ENCODE measurements around the gene WDFY3.
A peak's percentile ranks its signal among the peaks of the same experiment; 100 is the strongest.

WDFY3 gene, protein sequence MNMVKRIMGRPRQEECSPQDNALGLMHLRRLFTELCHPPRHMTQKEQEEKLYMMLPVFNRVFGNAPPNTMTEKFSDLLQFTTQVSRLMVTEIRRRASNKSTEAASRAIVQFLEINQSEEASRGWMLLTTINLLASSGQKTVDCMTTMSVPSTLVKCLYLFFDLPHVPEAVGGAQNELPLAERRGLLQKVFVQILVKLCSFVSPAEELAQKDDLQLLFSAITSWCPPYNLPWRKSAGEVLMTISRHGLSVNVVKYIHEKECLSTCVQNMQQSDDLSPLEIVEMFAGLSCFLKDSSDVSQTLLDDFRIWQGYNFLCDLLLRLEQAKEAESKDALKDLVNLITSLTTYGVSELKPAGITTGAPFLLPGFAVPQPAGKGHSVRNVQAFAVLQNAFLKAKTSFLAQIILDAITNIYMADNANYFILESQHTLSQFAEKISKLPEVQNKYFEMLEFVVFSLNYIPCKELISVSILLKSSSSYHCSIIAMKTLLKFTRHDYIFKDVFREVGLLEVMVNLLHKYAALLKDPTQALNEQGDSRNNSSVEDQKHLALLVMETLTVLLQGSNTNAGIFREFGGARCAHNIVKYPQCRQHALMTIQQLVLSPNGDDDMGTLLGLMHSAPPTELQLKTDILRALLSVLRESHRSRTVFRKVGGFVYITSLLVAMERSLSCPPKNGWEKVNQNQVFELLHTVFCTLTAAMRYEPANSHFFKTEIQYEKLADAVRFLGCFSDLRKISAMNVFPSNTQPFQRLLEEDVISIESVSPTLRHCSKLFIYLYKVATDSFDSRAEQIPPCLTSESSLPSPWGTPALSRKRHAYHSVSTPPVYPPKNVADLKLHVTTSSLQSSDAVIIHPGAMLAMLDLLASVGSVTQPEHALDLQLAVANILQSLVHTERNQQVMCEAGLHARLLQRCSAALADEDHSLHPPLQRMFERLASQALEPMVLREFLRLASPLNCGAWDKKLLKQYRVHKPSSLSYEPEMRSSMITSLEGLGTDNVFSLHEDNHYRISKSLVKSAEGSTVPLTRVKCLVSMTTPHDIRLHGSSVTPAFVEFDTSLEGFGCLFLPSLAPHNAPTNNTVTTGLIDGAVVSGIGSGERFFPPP (N-terminal part only)

DNA sequence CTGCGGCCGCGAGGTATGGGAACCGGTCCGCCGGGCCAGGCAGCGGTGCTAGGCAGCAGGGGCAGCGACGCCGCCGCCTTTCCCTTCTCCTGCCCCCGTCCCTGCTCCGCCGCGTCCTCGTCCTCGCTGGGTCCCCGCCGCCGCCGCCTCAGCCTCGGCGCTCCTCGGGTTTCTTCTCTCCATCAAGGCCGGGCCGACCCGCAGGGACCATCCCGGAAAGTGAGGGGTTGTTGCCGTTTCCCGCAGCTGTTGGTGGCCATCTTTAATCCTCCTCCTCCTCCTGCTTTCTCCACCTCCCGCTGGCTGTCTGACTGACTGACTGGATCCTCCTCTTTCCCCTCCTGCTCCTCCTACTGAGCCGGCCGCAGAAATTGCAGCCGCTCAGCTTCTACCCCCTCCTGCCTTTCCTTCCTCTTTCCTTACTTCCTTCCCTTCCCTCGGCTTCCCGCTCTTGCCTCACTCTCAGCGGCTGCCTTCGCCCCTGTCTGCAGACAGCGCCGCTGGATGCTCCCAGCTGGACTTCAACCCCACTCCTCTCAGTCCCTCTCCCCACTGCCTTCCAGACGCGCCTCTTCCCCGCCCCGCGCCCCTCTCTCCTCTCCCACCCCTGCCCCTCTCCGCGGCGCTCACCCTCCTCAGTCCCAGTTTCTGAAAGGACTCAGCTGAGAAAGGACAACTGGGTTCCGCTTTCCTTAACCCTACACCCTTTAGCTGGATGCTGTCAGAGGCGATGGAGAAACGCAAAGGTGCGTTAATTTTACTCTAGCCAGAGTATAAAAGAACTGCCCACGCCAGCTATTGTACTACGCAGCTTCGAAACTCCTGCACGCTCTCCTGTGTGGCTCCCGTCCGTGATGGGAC, at the start of gene WDFY3:
Gene WDFY3, minus strand, starts transcription at position 309 of the 861 bp plus-strand sequence. CDS start 106,099 bp downstream, outside the sequence.
- peak; percentile 92 for DNase-seq (ENCODE audit: low spot score)

DNA sequence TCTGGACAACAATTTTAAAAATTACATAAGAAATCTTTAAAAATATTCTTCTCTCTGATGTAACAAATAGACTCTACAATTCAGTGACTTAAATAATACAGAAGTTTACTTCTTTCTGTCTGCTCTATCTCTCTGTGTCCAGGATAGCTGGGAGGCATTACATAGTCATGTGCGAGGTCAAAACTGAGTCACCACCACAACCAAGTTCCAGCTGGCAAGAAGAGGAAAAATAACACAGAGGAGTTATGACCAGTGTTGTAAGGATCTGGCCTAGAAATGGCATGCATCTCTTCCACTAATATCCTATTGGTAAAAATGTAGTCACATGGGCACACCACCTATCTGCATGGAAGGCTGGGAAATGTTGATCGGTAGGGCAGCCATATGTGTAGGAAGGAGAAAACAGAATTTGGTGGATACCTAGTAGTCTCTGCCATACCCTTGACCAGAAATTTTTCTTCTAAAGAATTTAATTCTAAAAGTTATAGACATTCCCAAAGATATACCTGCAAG, 39.4 kb upstream of the WDFY3 start:
- DNase-seq (ENCODE audit: low spot score) = peak; percentile 70

GRCh38 chr4:85000343-85000742, 33.9 kb upstream of the WDFY3 start:
- DNase-seq (ENCODE audit: low spot score) = no peak

GRCh38 chr4:84995386-84995785, 28.9 kb upstream of the WDFY3 start:
- no peak for DNase-seq (ENCODE audit: low spot score)

DNA sequence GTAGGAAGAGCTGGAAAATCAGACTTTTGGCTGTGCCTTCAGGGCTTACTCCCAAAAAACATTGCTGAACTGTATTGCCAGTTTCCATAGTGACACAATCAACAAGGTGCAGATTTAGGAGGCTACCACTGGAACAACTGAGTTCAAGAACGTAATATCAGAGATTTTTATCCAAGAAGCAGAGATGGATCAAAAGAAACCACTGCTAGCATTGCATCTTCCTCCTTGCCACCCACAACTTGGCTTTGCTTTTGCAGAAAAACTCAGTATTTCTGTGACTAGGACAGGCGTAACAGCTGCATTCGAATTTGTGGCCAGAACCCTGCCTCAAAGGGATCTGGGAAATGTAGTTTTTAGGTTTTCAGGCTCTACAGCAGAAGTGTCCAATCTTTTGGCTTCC, 27.8 kb upstream of the WDFY3 start:
- DNase-seq (ENCODE audit: low spot score) = no peak

DNA sequence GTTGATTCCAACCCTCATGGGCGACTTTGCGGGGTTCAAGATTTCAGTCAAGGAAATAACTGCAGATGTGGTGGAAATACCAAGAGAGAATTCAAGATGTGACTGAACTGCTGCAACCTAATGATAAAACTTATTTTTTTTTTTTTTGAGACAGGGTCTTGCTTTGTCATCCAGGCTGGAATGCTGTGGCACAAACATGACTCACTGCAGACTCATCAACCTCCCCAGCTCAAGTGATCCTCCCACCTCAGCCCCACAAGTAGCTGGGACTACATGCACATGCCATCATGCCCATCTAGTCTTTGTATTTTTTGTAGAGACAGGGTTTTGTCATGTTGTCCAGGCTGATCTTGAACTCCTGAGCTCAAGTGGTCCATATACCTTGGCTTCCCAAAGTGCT, 19.5 kb upstream of the WDFY3 start:
- no peak for DNase-seq (ENCODE audit: low spot score)

GRCh38 chr4:84977396-84977795, 10.9 kb upstream of the WDFY3 start:
- DNase-seq (ENCODE audit: low spot score) = no peak

DNA sequence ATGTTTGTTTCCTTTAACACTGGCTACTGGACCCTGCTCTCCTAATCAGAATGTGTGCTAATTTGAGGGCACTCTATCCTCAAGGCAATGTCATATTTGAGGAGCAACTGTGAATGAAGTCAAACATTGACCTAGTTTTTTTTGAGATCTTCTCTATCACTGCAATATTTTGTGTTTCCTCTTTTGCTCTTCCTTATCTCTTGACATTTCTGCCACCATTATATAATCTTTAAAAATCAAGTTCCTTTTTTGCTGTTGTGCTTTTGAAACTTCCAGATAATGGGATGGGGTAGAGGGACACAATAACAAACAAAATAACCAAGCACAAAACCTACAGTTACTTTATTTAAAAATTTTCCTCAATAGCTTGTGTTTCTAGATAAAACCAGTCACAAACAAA, 7.4 kb upstream of the WDFY3 start:
- DNase-seq (ENCODE audit: low spot score) = no peak

- DNase-seq (ENCODE audit: low spot score) = peak; percentile 32
Observed at GRCh38 chr4:84971319-84971932, 4.9 kb upstream of the WDFY3 start.

DNA sequence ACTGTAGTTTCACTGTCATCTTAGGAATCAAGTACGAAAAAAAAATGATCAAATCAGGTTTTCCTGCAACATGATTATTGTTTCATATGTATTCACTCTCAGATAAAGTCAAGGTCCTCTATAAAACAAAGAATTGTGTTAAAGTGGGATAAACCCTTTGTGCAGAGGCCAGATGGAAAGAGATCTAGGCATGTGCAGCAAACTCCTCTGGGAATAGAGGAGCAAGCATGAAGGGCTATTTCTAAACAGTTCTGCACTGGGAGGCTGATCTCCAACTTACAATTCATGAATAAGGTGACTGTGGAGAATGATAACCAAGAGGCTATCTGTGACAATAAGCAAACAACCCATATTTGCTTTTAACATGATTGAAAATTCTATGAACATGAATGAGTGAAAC, 2.4 kb upstream of the WDFY3 start:
- no peak for DNase-seq (ENCODE audit: low spot score)

DNA sequence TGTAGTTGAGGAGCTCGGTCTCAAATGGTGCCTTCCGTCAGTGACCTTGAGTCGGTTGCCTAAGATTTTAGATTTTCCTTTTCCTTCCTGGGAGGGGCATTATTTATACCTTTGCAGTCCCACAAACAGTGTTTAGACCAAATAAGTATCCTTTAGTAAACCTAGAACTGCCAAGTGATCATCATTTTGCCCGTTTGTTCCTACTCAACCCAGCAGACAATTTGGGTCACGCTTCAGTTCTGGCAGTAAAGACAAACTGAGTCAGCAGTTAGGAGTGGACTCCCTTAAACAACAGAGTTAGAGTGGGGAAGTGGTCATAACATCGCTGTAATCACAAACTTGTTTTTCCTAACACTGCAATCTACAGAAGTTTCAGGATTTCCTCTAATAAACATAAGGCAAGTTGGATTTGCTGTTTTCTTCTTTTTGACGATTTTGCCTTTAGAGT, 777 bp upstream of the WDFY3 start:
- DNase-seq (ENCODE audit: low spot score) = peak; percentile 17

DNA sequence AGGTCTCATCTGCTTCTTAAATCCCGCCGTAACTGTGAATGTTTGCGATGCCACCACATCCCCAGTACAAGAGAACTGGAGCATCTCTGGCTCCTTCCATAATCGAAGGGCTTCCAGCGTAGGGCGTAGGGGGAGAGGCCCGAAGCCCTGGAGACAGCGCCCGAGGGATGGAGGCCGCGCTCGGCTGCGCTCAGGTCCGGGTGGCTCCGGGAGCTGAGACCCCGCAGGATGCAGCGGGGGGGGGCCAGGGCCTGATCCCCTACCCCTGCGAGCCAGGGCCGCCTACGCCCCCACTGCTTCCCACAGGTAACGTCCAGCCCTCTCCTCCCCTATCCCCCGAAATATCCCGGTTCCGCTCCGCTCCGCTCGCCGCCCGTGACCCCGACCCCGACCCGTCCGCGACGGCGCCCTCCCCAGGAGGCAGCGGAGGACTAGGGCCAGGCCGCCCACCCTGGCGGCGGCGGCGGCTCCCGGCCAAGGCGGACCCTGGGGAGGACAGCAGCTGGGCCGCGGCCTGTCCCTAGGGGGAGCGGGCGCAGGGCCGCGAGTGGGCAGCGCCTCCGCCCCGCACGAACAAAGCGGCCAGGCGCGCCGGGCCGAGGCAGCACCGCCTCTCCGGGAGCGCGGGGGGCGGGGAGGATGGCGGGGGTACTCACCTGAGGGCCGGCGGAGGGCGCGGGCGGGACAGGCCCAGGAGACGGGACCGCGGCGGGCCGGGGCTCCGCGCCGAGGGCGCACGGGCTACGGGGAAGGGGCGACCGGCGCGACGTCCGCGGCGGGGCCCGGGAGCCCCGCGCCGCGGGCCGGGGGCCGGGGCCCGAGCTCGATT, 723 bp downstream of the WDFY3 start:
- peak; percentile 80 for DNase-seq (ENCODE audit: low spot score)

DNA sequence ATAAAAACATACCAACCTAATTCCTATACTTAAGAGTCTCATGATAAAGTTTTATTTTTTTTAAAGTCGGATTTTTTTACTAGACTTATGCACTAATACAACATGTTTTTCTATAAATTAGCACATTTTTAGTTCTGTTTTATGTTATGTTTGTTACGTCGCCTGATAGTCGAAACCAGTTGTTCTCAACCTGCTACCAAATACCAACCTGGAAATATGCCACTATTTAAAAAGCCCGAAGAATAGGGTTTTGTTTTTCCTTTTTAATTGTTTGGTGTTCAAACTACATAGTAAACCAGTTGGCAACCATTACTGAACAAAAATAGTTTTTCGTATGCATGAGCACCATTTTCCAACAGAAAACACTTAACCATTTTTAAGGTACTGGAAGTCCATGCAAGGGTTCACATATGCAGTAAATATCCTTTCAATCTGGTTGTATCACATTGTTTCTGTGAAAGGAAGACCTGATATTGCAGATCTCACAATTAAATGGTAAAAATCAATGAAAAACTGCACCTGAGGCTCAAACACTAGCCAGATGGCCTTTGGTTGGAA, 1.4 kb downstream of the WDFY3 start:
- DNase-seq (ENCODE audit: low spot score) = no peak

DNA sequence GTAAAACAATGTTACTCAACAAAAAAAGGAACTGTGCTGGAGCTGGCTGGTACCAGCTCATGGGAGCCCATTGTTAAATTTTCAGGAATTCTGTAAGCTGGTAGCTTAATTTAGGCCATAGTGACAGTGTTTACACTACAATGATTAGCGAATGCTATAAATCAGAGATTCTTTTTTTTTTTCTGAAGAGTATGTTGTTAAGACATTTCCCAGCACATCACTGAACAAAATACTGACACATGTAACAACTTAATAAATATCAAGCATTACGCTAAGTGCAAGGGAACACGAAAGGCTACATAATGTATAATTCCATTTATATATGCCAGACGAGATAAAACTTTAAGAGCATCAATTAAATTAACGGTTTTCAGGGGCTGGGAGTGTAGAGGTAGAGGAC, 4.4 kb downstream of the WDFY3 start:
- DNase-seq (ENCODE audit: low spot score) = no peak

DNA sequence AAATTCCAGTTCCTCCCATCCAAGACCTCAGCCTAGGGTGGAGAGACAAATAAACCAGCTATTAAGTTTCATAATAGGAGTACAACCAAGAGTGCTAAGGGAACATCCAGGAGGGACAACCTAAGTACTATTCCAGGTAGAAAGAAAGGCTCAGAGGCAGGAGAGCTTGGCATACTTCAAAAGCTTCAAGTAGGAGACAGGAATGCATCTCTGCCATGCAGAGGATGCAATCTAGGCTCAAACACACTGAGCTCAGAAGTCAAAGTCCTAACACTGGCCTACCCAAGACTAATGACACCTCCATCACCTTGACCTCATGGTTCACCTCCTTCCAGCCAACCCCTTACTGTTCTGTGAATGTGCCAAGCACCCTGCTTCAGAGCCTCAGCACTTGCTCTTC, 8.1 kb downstream of the WDFY3 start:
- no peak for DNase-seq (ENCODE audit: low spot score)

DNA sequence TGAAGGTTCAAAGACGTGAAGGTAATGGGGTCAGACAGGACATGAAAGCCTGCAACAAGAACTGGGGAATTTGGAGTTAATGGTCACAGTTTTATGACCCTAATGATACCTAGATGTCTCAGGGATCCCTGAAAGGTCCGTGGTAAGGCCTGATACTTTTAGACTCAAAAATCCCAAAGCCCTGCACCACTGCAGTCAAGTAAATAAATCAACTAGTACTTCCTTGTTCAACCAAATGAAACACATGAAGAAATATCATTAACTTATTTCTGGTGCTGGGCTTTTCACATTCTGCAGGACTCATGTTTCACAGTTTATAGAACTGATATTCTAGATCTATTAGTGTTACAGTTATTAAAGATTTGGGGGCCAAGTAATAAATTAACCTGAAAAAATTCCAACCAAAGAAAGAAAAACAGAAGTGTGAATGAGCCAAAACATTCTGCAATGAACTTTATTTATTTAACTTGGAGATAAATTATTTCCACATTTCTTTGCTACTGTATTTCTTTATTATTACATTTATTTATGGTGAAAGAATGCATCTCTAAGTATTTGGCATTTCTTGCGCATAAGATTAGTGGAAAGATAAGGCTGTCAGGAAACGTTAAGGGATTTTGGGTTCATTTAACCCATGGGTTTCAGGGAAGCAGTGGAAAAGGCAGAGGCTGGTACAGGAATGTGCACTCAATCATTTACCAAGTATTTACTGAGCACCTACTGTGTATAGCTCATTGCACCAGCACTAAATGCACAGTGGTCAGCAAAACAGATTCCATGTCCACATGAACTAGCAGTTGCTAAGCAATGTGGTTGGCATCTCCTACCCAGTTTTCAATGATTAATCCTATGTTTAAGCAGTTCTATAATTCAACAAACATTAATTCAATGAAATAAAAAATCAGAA, 8.7 kb downstream of the WDFY3 start:
- no peak for DNase-seq (ENCODE audit: low spot score)

GRCh38 chr4:84956014-84956413, 10.5 kb downstream of the WDFY3 start:
- DNase-seq (ENCODE audit: low spot score) = no peak

DNA sequence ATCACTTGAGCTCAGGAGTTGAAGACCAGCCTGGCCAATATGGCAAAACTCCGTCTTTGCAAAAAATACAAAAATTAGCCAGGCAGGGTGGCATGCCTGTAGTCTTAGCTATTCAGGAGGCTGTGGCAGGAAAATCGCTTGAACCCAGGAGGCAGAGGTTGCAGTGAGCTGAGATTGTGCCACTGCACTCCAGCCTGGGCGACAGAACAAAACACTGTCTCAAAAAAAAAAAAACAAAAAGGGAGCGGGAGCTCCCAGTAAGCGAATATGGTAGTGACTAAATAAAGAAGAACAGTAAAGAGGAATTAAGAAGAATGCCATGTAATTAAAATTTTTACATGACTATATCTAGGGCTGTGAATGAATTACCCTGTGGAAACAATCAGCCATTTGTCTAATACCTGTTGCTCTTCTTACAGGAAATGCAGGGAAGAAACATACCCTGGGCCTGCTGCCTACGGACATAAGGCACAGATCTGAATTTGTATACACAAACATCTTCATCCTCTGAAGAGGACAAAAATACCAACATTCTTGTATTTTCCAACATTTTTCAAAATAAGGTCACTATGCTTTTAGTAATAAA, 11.4 kb downstream of the WDFY3 start:
- DNase-seq (ENCODE audit: low spot score) = no peak

Measured in AG08396 (cell line).